ENCODE data around the gene HNRNPH1.

Gene HNRNPH1

GRCh38 chr5:179595916-179596315 lies 27.6 kb downstream of the HNRNPH1 start:
- no peak overlapping the region for H3K4me3 ChIP-seq (ENCODE audit: low read depth, low read length)
- no peaks in the 10 kb centered on the region for H3K27me3 ChIP-seq (ENCODE audit: control insufficient read depth, insufficient read depth, low read length)
- no peaks in the 10 kb centered on the region for H3K9me3 ChIP-seq (ENCODE audit: control insufficient read depth, insufficient read depth, low read length)
- H3K4me1 ChIP-seq (ENCODE audit: control insufficient read depth, insufficient read depth, low read length): no peaks in the 10 kb centered on the region
- H3K36me3 ChIP-seq (ENCODE audit: control insufficient read depth, insufficient read depth, low read length): peaks cover 46% of the 10 kb centered on the region
- H3K9ac ChIP-seq (ENCODE audit: low read depth, low read length): no peak overlapping the region

- Histone ChIP-seq H3K27me3 (ENCODE audit: control insufficient read depth, insufficient read depth, low read length) (no peaks in the 10 kb centered on the region), H3K36me3 (ENCODE audit: control insufficient read depth, insufficient read depth, low read length) (peaks cover 20% of the 10 kb centered on the region), H3K4me1 (ENCODE audit: control insufficient read depth, insufficient read depth, low read length) (no peaks in the 10 kb centered on the region), H3K9ac (ENCODE audit: low read depth, low read length) (no peak overlapping the region), H3K9me3 (ENCODE audit: control insufficient read depth, insufficient read depth, low read length) (no peaks in the 10 kb centered on the region), H3K4me3 (ENCODE audit: low read depth, low read length) (no peak overlapping the region)
Observed at GRCh38 chr5:179588166-179588565, 35.3 kb downstream of the HNRNPH1 start.

GRCh38 chr5:179585941-179586401 lies 37.5 kb downstream of the HNRNPH1 start:
- Histone ChIP-seq H3K9ac (ENCODE audit: low read depth, low read length) (no peak overlapping the region), H3K36me3 (ENCODE audit: control insufficient read depth, insufficient read depth, low read length) (peaks cover 25% of the 10 kb centered on the region), H3K4me3 (ENCODE audit: low read depth, low read length) (no peak overlapping the region), H3K4me1 (ENCODE audit: control insufficient read depth, insufficient read depth, low read length) (no peaks in the 10 kb centered on the region), H3K9me3 (ENCODE audit: control insufficient read depth, insufficient read depth, low read length) (no peaks in the 10 kb centered on the region), H3K27me3 (ENCODE audit: control insufficient read depth, insufficient read depth, low read length) (no peaks in the 10 kb centered on the region)

GRCh38 chr5:179577286-179577960 lies 46.0 kb downstream of the HNRNPH1 start:
- no peaks in the 10 kb centered on the region for H3K9me3 ChIP-seq (ENCODE audit: control insufficient read depth, insufficient read depth, low read length)
- no peak overlapping the region for H3K9ac ChIP-seq (ENCODE audit: low read depth, low read length)
- no peaks in the 10 kb centered on the region for H3K4me1 ChIP-seq (ENCODE audit: control insufficient read depth, insufficient read depth, low read length)
- peaks cover 12% of the 10 kb centered on the region for H3K36me3 ChIP-seq (ENCODE audit: control insufficient read depth, insufficient read depth, low read length)
- H3K4me3 ChIP-seq (ENCODE audit: low read depth, low read length): no peak overlapping the region
- no peaks in the 10 kb centered on the region for H3K27me3 ChIP-seq (ENCODE audit: control insufficient read depth, insufficient read depth, low read length)

- Histone ChIP-seq H3K4me3 (ENCODE audit: low read depth, low read length) (no peak overlapping the region), H3K9ac (ENCODE audit: low read depth, low read length) (no peak overlapping the region), H3K4me1 (ENCODE audit: control insufficient read depth, insufficient read depth, low read length) (no peaks in the 10 kb centered on the region), H3K9me3 (ENCODE audit: control insufficient read depth, insufficient read depth, low read length) (no peaks in the 10 kb centered on the region), H3K27me3 (ENCODE audit: control insufficient read depth, insufficient read depth, low read length) (no peaks in the 10 kb centered on the region), H3K36me3 (ENCODE audit: control insufficient read depth, insufficient read depth, low read length) (peaks cover 26% of the 10 kb centered on the region)
Observed at GRCh38 chr5:179572386-179572785, 51.1 kb downstream of the HNRNPH1 start.

- peaks cover 30% of the 10 kb centered on the region for H3K36me3 ChIP-seq (ENCODE audit: control insufficient read depth, insufficient read depth, low read length)
- H3K9ac ChIP-seq (ENCODE audit: low read depth, low read length): no peak overlapping the region
- H3K9me3 ChIP-seq (ENCODE audit: control insufficient read depth, insufficient read depth, low read length): no peaks in the 10 kb centered on the region
- H3K4me3 ChIP-seq (ENCODE audit: low read depth, low read length): no peak overlapping the region
- no peaks in the 10 kb centered on the region for H3K4me1 ChIP-seq (ENCODE audit: control insufficient read depth, insufficient read depth, low read length)
- no peaks in the 10 kb centered on the region for H3K27me3 ChIP-seq (ENCODE audit: control insufficient read depth, insufficient read depth, low read length)
Observed at GRCh38 chr5:179568721-179569120, 54.8 kb downstream of the HNRNPH1 start.

- Histone ChIP-seq H3K27me3 (ENCODE audit: control insufficient read depth, insufficient read depth, low read length) (no peaks in the 10 kb centered on the region), H3K9me3 (ENCODE audit: control insufficient read depth, insufficient read depth, low read length) (no peaks in the 10 kb centered on the region), H3K36me3 (ENCODE audit: control insufficient read depth, insufficient read depth, low read length) (peaks cover 31% of the 10 kb centered on the region), H3K4me1 (ENCODE audit: control insufficient read depth, insufficient read depth, low read length) (no peaks in the 10 kb centered on the region), H3K4me3 (ENCODE audit: low read depth, low read length) (no peak overlapping the region), H3K9ac (ENCODE audit: low read depth, low read length) (no peak overlapping the region)
Observed at GRCh38 chr5:179564526-179564925, 58.9 kb downstream of the HNRNPH1 start.
